Breast epithelium (tissue), 3 donors: ENCODE measurements around the gene RNPC3.

ENCODE experiments used
- CTCF ChIP-seq, 3 donors: fragments of 450-650 bp; IDR thresholded peaks; one replicate each; pipeline ENCODE4 v1.5.1; 2016 to 2017; ENCODE audit warnings: antibody characterized with exemption in 3 of 3, mild to moderate bottlenecking in 3 of 3, moderate library complexity in 3 of 3
- POLR2A ChIP-seq: fragments of 450-650 bp; IDR thresholded peaks from one replicate; pipeline ENCODE4 v1.6.1; 2016; ENCODE audit warnings: antibody characterized with exemption, mild to moderate bottlenecking, moderate library complexity

GRCh38 chr1:103582464-103582863 is 57.0 kb downstream of the RNPC3 start:
- TF ChIP-seq CTCF (IDR thresholded peaks at IDR 0.05), result no peak
- TF ChIP-seq POLR2A, result no peak
